GM12878 (cell line): ENCODE results near the gene MYO16.

ENCODE experiments used
- ATF2 ChIP-seq: IDR thresholded peaks from 2 replicates; pipeline ENCODE4 v1.6.1; 2012; ENCODE audit warnings: low read length, inconsistent platforms
- EP300 ChIP-seq, 2 experiments: fragments of 150-350 bp in 1 of 2; IDR thresholded peaks; 2 replicates each; pipeline ENCODE4 v1.6.1; 2011 to 2012; ENCODE audit warnings: low read depth in 2 of 2, low read length in 2 of 2, borderline replicate concordance in 1 of 2, improper control_type of control experiment in 1 of 2, inconsistent platforms in 1 of 2; ENCODE audit not compliant: control insufficient read depth in 1 of 2
- FOS ChIP-seq: IDR thresholded peaks from 3 replicates; pipeline ENCODE4 v1.6.1; 2011; ENCODE audit warnings: borderline replicate concordance; ENCODE audit not compliant: insufficient read length; ENCODE audit errors: extremely low read depth
- NFIC ChIP-seq: IDR thresholded peaks from 2 replicates; pipeline ENCODE4 v1.6.1; 2012; ENCODE audit warnings: low read depth, mild to moderate bottlenecking, inconsistent platforms, low read length, moderate library complexity
- PBX3 ChIP-seq: IDR thresholded peaks from 2 replicates; pipeline ENCODE4 v1.6.1; 2011; ENCODE audit warnings: mild to moderate bottlenecking, low read depth, low read length, moderate library complexity; ENCODE audit not compliant: insufficient replicate concordance
- POLR2A ChIP-seq: IDR thresholded peaks from 2 replicates; pipeline ENCODE4 v1.6.1; 2011; ENCODE audit warnings: low read depth, mild to moderate bottlenecking, low read length
- RELA ChIP-seq: fragments of 450-650 bp; IDR thresholded peaks from 2 replicates; pipeline ENCODE4 v1.8.0; 2014; ENCODE audit warnings: borderline replicate concordance; ENCODE audit not compliant: partially characterized antibody
- RFX5 ChIP-seq: IDR thresholded peaks from 2 replicates; pipeline ENCODE4 v1.6.1; 2011; ENCODE audit warnings: low read depth, low read length, improper control_type of control experiment
- TAF1 ChIP-seq: IDR thresholded peaks from 2 replicates; pipeline ENCODE4 v1.6.1; 2011; ENCODE audit warnings: mild to moderate bottlenecking, low read depth, low read length, borderline replicate concordance
- YBX1 ChIP-seq: fragments of 450-650 bp; IDR thresholded peaks from 2 replicates; pipeline ENCODE4 v1.6.1; 2016; ENCODE audit warnings: antibody characterized with exemption
- TF ChIP-seq, protein P1 (sequence below), 3 experiments: IDR thresholded peaks in 2 of 3; conservative IDR thresholded peaks in 1 of 3; 2 replicates each; pipeline ENCODE4 v1.5.1; 2011; ENCODE audit warnings: low read depth in 3 of 3, low read length in 3 of 3, mild to moderate bottlenecking in 3 of 3, control low read depth in 2 of 3, moderate library complexity in 2 of 3, inconsistent platforms in 1 of 3, mixed read lengths in 1 of 3; ENCODE audit not compliant: control insufficient read depth in 2 of 3, insufficient read depth in 1 of 3; ENCODE audit errors: extremely low read depth in 1 of 3
- TF ChIP-seq, protein P2 (sequence below): IDR thresholded peaks from 2 replicates; pipeline ENCODE4 v1.6.1; 2012; ENCODE audit warnings: mild to moderate bottlenecking, low read depth, low read length

DNA sequence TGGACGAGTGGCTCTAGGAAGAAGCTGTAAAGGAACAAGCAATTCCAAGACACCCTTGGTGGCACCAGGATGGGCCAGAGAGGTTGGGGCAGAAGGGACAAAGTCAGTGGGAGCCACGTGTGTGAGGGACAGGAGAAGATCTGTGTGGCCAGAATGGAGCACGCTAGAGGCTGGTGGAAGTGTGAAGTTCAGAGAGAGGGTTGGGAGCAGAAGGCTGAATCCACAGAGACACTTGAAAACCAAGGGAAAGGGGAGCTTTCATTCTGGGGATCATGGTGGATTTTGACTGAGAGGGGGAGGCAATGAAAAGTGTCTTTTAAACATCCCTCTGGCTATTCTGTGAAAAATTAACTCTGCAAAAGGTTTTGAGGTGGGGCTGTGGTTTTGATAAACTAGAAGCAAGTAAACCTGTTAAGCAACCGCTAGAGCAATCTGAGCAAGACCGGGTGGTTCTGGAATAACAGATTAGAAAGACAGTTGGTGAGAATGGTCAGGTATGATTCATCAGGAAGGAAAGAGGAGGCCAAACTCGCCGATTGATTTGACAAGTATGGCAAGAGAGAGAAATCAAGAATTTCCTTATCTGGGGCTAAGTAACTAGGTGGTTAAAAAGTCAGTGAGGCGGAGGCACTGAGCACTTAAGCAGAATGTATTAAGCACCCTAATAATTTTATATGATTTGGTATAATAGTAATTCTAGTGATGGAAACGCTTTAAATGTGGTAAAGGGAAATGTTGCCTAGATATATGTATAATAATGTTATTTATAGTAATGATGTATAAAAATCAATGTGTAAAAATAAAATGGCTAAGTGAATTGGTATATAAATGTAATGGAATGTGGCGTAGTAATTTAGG is 140.0 kb downstream of the MYO16 start:
- TF ChIP-seq, protein P1, sequence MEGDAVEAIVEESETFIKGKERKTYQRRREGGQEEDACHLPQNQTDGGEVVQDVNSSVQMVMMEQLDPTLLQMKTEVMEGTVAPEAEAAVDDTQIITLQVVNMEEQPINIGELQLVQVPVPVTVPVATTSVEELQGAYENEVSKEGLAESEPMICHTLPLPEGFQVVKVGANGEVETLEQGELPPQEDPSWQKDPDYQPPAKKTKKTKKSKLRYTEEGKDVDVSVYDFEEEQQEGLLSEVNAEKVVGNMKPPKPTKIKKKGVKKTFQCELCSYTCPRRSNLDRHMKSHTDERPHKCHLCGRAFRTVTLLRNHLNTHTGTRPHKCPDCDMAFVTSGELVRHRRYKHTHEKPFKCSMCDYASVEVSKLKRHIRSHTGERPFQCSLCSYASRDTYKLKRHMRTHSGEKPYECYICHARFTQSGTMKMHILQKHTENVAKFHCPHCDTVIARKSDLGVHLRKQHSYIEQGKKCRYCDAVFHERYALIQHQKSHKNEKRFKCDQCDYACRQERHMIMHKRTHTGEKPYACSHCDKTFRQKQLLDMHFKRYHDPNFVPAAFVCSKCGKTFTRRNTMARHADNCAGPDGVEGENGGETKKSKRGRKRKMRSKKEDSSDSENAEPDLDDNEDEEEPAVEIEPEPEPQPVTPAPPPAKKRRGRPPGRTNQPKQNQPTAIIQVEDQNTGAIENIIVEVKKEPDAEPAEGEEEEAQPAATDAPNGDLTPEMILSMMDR (IDR thresholded peaks at IDR 0.05 in 2 of 3, conservative IDR thresholded peaks at IDR 0.05 in 1 of 3; ENCODE audit: control insufficient read depth in 2 of 3, extremely low read depth in 1 of 3, insufficient read depth in 1 of 3, low read depth in 3 of 3, low read length in 3 of 3), result no peak
- no peak for TF ChIP-seq RFX5
- no peak for TF ChIP-seq NFIC
- no peak for TF ChIP-seq YBX1
- TF ChIP-seq ATF2, result no peak
- no peak for TF ChIP-seq RELA
- TF ChIP-seq PBX3, result no peak
- no peak for TF ChIP-seq FOS
- no peak for TF ChIP-seq EP300 (IDR thresholded peaks at IDR 0.05; ENCODE audit: borderline replicate concordance in 1 of 2, control insufficient read depth in 1 of 2, low read depth in 2 of 2, low read length in 2 of 2)
- TF ChIP-seq POLR2A, result no peak
- TF ChIP-seq, protein P2, sequence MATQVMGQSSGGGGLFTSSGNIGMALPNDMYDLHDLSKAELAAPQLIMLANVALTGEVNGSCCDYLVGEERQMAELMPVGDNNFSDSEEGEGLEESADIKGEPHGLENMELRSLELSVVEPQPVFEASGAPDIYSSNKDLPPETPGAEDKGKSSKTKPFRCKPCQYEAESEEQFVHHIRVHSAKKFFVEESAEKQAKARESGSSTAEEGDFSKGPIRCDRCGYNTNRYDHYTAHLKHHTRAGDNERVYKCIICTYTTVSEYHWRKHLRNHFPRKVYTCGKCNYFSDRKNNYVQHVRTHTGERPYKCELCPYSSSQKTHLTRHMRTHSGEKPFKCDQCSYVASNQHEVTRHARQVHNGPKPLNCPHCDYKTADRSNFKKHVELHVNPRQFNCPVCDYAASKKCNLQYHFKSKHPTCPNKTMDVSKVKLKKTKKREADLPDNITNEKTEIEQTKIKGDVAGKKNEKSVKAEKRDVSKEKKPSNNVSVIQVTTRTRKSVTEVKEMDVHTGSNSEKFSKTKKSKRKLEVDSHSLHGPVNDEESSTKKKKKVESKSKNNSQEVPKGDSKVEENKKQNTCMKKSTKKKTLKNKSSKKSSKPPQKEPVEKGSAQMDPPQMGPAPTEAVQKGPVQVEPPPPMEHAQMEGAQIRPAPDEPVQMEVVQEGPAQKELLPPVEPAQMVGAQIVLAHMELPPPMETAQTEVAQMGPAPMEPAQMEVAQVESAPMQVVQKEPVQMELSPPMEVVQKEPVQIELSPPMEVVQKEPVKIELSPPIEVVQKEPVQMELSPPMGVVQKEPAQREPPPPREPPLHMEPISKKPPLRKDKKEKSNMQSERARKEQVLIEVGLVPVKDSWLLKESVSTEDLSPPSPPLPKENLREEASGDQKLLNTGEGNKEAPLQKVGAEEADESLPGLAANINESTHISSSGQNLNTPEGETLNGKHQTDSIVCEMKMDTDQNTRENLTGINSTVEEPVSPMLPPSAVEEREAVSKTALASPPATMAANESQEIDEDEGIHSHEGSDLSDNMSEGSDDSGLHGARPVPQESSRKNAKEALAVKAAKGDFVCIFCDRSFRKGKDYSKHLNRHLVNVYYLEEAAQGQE, result no peak
- TF ChIP-seq TAF1, result no peak
